Loucy (cell line): Measurements from ENCODE around the gene PTPRN2.

ENCODE experiments used
- H2AFZ ChIP-seq: fragments of 200-600 bp; sonication (generic); 2 replicates; pipeline ENCODE4 v1.6.0; 2016; ENCODE audit warnings: antibody characterized with exemption, mild to moderate bottlenecking, low read length, moderate library complexity
- H3F3A ChIP-seq: fragments of 200-600 bp; 2 replicates; pipeline ENCODE4 v1.6.0; 2016; ENCODE audit warnings: antibody characterized with exemption, low read depth, mild to moderate bottlenecking
- H3K27me3 ChIP-seq: fragments of 200-600 bp; sonication (generic); 2 replicates; pipeline ENCODE4 v1.6.1; 2014; ENCODE audit warnings: low read length, mild to moderate bottlenecking; ENCODE audit not compliant: insufficient read depth, poor library complexity, severe bottlenecking
- H3K36me3 ChIP-seq: fragments of 200-600 bp; sonication (generic); 2 replicates; pipeline ENCODE4 v1.6.1; 2016; ENCODE audit warnings: low read length; ENCODE audit not compliant: insufficient read depth
- H3K4me1 ChIP-seq: fragments of 200-600 bp; sonication (generic); 2 replicates; pipeline ENCODE4 v1.5.1; 2014; ENCODE audit warnings: low read length, mild to moderate bottlenecking; ENCODE audit not compliant: insufficient read depth, poor library complexity, severe bottlenecking
- H3K4me2 ChIP-seq: fragments of 200-600 bp; sonication (generic); 2 replicates; pipeline ENCODE4 v1.6.0; 2014; ENCODE audit warnings: antibody characterized with exemption, low read length, low read depth, mild to moderate bottlenecking; ENCODE audit not compliant: poor library complexity, severe bottlenecking
- H3K4me3 ChIP-seq: fragments of 200-600 bp; sonication (generic); 2 replicates; pipeline ENCODE4 v1.5.1; 2014; ENCODE audit warnings: low read length, mild to moderate bottlenecking, mixed read lengths; ENCODE audit not compliant: poor library complexity, severe bottlenecking
- H3K79me2 ChIP-seq: fragments of 200-600 bp; sonication (generic); 2 replicates; pipeline ENCODE4 v1.6.1; 2014; ENCODE audit warnings: low read length; ENCODE audit not compliant: insufficient read depth
- H3K9ac ChIP-seq: fragments of 200-600 bp; sonication (generic); 2 replicates; pipeline ENCODE4 v1.6.0; 2014; ENCODE audit warnings: mild to moderate bottlenecking, low read depth, low read length, moderate library complexity; ENCODE audit not compliant: poor library complexity, severe bottlenecking
- H3K9me2 ChIP-seq: fragments of 200-600 bp; sonication (generic); replicated peaks from 2 replicates; pipeline ENCODE4 v1.6.1; 2016; ENCODE audit warnings: low read depth, low read length, mixed read lengths
- H3K9me3 ChIP-seq: fragments of 200-600 bp; sonication (generic); 2 replicates; pipeline ENCODE4 v1.6.1; 2014; ENCODE audit warnings: mild to moderate bottlenecking, antibody characterized with exemption, low read length, low read depth; ENCODE audit not compliant: insufficient read depth
- H4K20me1 ChIP-seq: fragments of 200-600 bp; sonication (generic); 2 replicates; pipeline ENCODE4 v1.6.0; 2014; ENCODE audit warnings: antibody characterized with exemption, low read length, mild to moderate bottlenecking; ENCODE audit not compliant: insufficient read depth, poor library complexity, severe bottlenecking
- CTCF ChIP-seq: fragments of 200-600 bp; sonication (generic); conservative IDR thresholded peaks from 2 replicates; pipeline ENCODE4 v1.5.1; 2014; ENCODE audit warnings: mild to moderate bottlenecking, antibody characterized with exemption, low read length
- EZH2phosphoT487 ChIP-seq: fragments of 200-600 bp; IDR thresholded peaks from 2 replicates; pipeline ENCODE4 v1.6.1; 2018; ENCODE audit warnings: antibody characterized with exemption, mild to moderate bottlenecking, moderate library complexity, borderline replicate concordance

PTPRN2 gene

GRCh38 chr7:157547102-157547501 is 1040.5 kb downstream of the PTPRN2 start:
- no peaks in the 10 kb centered on the region for H4K20me1 ChIP-seq
- no peaks in the 10 kb centered on the region for H3K27me3 ChIP-seq

GRCh38 chr7:157545681-157546060 is 1042.0 kb downstream of the PTPRN2 start:
- H3K4me1 ChIP-seq, result no peaks in the 10 kb centered on the region
- no peaks in the 10 kb centered on the region for H3K9me3 ChIP-seq
- TF ChIP-seq EZH2phosphoT487 (no peak), CTCF (no peak)
- H3K9me2 ChIP-seq, result no peaks in the 10 kb centered on the region
- H3K27me3 ChIP-seq, result no peaks in the 10 kb centered on the region
- H4K20me1 ChIP-seq, result no peaks in the 10 kb centered on the region
- no peaks in the 10 kb centered on the region for H3K36me3 ChIP-seq
- no peak overlapping the region for H3K9ac ChIP-seq
- H3F3A ChIP-seq, result no peaks in the 10 kb centered on the region
- H2AFZ ChIP-seq, result no peak overlapping the region
- no peak overlapping the region for H3K4me3 ChIP-seq
- H3K79me2 ChIP-seq, result no peaks in the 10 kb centered on the region
- no peak overlapping the region for H3K4me2 ChIP-seq

More at GRCh38 chr7:157547102-157547501, 1040.5 kb downstream of the PTPRN2 start:
- TF ChIP-seq EZH2phosphoT487 (no peak), CTCF (no peak)
- Histone ChIP-seq H3K79me2 (no peaks in the 10 kb centered on the region), H3K4me1 (no peaks in the 10 kb centered on the region), H3K36me3 (no peaks in the 10 kb centered on the region), H3F3A (no peaks in the 10 kb centered on the region), H3K9me2 (no peaks in the 10 kb centered on the region), H3K9ac (no peak overlapping the region), H3K4me2 (no peak overlapping the region), H2AFZ (no peak overlapping the region), H3K9me3 (no peaks in the 10 kb centered on the region), H3K4me3 (no peak overlapping the region)

- Histone ChIP-seq H3K27me3 (no peaks in the 10 kb centered on the region), H3K9me3 (no peaks in the 10 kb centered on the region)
These were observed 1042.5 kb downstream of the PTPRN2 start for GRCh38 chr7:157544980-157545680.

More at GRCh38 chr7:157544980-157545680, 1042.5 kb downstream of the PTPRN2 start:
- Histone ChIP-seq H3K9me2 (no peaks in the 10 kb centered on the region), H3K4me2 (no peak overlapping the region), H4K20me1 (no peaks in the 10 kb centered on the region), H3K9ac (no peak overlapping the region), H3K4me1 (no peaks in the 10 kb centered on the region), H3K4me3 (no peak overlapping the region), H3K79me2 (no peaks in the 10 kb centered on the region), H3F3A (no peaks in the 10 kb centered on the region), H3K36me3 (no peaks in the 10 kb centered on the region), H2AFZ (no peak overlapping the region)
- TF ChIP-seq CTCF (no peak), EZH2phosphoT487 (no peak)
